HFF-Myc (cell line): ENCODE results near the gene MRPL58.

Experiments used
- DNase-seq: peaks from one replicate; pipeline ENCODE4 v3.0.0-alpha.2; 2011; ENCODE audit warnings: low read depth; ENCODE audit errors: extremely low read depth
- H3K4me3 ChIP-seq: replicated peaks from 2 replicates; pipeline ENCODE4 v1.5.1; 2011; ENCODE audit warnings: low read depth, mild to moderate bottlenecking, control low read depth, low read length
- TF ChIP-seq, protein P1 (sequence below): IDR thresholded peaks from 2 replicates; pipeline ENCODE4 v1.5.1; 2012; ENCODE audit warnings: mild to moderate bottlenecking, low read depth, low read length, control low read depth; ENCODE audit errors: missing control alignments

Gene MRPL58

DNA sequence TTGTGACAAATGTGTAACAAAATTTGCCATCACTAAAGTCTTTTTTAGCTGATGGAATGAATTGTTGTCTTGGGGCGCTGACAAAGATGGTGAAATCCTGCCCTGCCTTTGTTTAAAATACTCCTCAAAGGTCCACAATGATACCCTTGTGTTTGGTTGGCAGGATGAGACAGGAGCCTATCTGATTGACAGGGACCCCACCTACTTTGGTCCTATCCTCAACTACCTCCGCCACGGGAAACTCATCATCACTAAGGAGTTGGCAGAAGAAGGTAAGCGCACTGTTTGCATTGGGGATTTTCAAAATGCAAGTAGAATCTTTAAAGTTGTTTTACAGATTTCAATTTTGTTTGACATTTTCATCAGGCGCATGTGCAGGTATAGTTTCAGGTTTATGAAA is 36.6 kb downstream of the MRPL58 start:
- no peak overlapping the region for H3K4me3 ChIP-seq
- TF ChIP-seq, protein P1, sequence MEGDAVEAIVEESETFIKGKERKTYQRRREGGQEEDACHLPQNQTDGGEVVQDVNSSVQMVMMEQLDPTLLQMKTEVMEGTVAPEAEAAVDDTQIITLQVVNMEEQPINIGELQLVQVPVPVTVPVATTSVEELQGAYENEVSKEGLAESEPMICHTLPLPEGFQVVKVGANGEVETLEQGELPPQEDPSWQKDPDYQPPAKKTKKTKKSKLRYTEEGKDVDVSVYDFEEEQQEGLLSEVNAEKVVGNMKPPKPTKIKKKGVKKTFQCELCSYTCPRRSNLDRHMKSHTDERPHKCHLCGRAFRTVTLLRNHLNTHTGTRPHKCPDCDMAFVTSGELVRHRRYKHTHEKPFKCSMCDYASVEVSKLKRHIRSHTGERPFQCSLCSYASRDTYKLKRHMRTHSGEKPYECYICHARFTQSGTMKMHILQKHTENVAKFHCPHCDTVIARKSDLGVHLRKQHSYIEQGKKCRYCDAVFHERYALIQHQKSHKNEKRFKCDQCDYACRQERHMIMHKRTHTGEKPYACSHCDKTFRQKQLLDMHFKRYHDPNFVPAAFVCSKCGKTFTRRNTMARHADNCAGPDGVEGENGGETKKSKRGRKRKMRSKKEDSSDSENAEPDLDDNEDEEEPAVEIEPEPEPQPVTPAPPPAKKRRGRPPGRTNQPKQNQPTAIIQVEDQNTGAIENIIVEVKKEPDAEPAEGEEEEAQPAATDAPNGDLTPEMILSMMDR: no peak

DNA sequence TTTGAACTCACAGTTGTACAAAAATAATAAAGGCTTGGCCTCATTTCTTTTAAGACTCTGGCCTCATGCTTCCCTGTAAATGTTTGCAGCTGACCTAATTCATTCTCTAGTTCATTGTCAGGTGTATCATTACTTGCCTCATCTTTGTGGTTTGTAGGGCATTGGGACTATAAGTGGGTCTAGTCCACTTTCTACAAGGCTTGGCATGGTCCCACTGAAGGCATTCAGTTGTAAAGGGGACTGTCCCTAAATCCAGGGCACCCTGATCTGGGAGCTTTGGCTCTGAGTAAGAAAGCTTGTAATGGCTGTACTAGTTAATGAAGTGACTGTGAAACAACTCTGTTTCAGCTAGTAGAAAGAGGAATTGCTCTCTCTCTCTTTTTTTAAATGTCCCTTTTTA is 37.2 kb downstream of the MRPL58 start:
- H3K4me3 ChIP-seq: no peak overlapping the region
- DNase-seq: no peak
- TF ChIP-seq, protein P1: no peak

More for the DNA sequence above, 36.6 kb downstream of the MRPL58 start:
- DNase-seq: no peak

DNA sequence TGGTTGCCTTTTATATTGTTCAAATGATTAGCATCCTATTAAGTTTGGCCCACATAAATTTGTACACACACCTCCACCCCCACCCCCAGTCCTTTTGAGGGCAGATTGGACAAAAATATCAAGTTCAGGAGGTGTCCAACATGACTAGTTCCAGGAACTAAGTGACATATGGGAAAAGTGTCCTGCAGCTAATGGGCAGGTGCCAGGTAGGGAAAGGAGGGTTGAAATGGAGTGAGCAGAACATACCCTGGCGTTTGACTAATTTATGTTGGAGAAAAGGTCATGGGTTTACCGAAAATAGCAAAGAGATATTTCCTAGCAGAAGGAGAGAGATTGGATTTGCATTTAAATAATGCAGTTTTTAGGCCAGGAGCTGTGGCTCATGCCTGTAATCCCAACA is 39.5 kb downstream of the MRPL58 start:
- TF ChIP-seq, protein P1: no peak
- H3K4me3 ChIP-seq: no peak overlapping the region
- no peak for DNase-seq

DNA sequence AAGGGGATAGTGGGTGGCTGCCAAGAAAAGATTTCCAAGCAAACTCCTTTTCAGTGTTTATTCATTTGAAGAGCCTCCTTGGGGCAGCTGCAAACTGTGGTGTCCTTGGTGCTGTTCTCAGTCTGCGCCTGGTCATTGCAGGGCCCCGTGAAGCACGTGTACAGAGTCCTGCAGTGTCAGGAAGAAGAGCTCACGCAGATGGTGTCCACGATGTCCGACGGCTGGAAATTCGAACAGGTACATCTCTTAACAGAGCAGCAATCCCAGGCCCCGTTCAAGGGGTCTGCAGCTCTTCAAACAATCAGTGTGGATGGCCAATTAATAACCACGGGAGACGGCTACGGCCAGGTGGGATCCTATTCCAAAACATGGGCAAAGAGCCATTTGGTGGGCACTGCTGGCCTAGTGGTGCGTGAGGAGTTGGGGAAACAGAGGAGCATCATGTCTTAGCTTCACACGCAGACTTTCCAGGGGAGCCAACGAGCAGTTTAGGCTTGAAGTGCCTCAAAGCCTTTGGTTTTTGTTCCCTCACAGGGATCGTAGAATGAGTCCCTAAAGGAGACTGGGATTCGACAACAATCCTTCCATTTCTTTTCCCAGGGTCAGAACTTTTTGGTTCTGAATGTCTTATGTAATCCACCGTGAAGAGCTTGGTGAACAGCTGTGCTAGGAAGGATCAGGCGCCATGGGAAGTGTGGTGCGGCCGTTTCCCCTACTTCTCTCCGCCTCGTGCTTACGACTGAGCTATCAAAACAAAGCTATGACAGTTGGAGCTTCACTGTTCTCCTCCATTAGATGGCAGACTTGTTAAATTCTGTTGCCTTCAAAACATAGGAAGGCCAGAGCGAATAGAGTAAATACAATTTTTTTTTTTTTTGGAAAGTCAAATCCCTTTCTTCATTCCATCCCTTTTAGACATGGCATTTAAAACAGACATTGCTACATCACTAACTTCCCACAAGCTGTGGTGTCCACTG is 47.2 kb downstream of the MRPL58 start:
- no peak for DNase-seq

DNA sequence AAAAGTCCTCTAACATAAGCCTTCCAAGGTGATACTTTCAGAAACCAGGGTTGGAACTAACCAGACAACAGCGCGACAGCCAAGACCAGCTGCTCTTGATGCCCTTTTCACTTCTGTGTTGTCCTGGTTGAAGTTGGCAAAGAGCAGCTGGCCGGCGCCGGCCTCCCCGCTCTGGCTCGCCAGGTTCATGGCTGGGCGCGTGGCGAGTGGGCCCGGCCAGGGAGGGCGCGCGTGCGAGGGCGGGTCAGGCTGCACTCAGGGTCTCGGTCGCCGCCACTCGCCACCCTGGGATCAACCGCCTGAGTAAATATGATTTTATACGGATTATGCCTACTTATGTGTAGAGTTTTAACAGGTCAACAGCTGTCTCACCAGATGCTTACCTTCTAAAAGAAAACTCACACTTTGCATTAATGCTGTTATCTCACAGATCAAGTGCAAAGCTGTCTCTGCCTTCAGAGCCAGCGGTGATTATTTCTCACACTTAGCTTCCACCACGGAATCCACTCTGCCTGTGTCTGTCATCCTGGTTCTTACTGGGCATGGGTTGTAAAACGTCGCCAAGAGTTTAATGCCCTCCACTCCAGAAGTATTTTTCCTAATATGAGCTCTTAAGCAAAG is 48.1 kb downstream of the MRPL58 start:
- DNase-seq: no peak
- H3K4me3 ChIP-seq: no peak overlapping the region
- TF ChIP-seq, protein P1: no peak

More for the DNA sequence above, 47.2 kb downstream of the MRPL58 start:
- TF ChIP-seq, protein P1: peak; percentile 33
- no peak overlapping the region for H3K4me3 ChIP-seq

DNA sequence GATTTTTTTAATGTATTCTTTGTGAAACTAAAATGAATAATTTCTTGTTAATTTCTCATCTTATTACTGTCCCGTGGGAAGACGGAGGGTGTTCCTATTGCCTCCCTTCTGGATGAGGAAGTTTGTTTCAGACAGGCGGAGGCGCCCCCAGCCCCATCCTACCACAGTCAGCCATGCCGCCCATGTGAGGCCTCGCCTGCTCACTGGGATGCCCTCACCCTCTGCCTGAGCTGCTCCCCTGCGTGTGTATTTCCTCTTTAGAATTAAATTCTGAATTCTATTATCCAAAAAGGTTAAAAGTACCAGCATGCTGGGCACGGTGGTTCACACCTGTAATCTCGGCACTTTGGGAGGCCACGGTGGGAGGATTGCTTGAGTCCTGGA is 48.6 kb downstream of the MRPL58 start:
- H3K4me3 ChIP-seq: no peak overlapping the region
- no peak for DNase-seq
- TF ChIP-seq, protein P1: no peak
